HL-60/S4 (cell line): ENCODE measurements around the gene F7.

Source experiments
- in situ Hi-C: fragments of 300-500 bp; cut with MboI; formaldehyde crosslinking; loops from 2 replicates; pipeline ENCODE4 v1.14.3; 2022; ENCODE audit warnings: low sequenced_read_pairs

Gene F7

GRCh38 chr13:113086031-113086750 is 19.4 kb upstream of the F7 start:
- in situ Hi-C loops = no loop called here

GRCh38 chr13:113086991-113087922 is 18.3 kb upstream of the F7 start:
- in situ Hi-C loops = no loop called here

- in situ Hi-C loops = no loop called here
Measured at GRCh38 chr13:113087923-113088690, 17.5 kb upstream of the F7 start.

GRCh38 chr13:113088691-113089020 is 16.9 kb upstream of the F7 start:
- in situ Hi-C loops = no loop called here

GRCh38 chr13:113089693-113090414 is 15.7 kb upstream of the F7 start:
- in situ Hi-C loops = no loop called here

- in situ Hi-C loops = no loop called here
Measured at GRCh38 chr13:113090415-113090770, 15.2 kb upstream of the F7 start.

GRCh38 chr13:113090806-113091205 is 14.8 kb upstream of the F7 start:
- in situ Hi-C loops = no loop called here

GRCh38 chr13:113091211-113091771 is 14.3 kb upstream of the F7 start:
- in situ Hi-C loops = no loop called here

- in situ Hi-C loops = no loop called here
Measured at GRCh38 chr13:113091891-113092775, 13.5 kb upstream of the F7 start.

GRCh38 chr13:113092776-113093579 is 12.6 kb upstream of the F7 start:
- in situ Hi-C loops = no loop called here

GRCh38 chr13:113093580-113094409 is 11.8 kb upstream of the F7 start:
- in situ Hi-C loops = no loop called here

- in situ Hi-C loops = no loop called here
Measured at GRCh38 chr13:113094410-113094800, 11.2 kb upstream of the F7 start.

- in situ Hi-C loops = no loop called here
Measured at GRCh38 chr13:113095146-113096051, 10.2 kb upstream of the F7 start.

GRCh38 chr13:113096052-113096744 is 9.4 kb upstream of the F7 start:
- in situ Hi-C loops = no loop called here

GRCh38 chr13:113096745-113097305 is 8.8 kb upstream of the F7 start:
- in situ Hi-C loops = no loop called here

- in situ Hi-C loops = no loop called here
Measured at GRCh38 chr13:113097651-113098050, 7.9 kb upstream of the F7 start.
